Panc1 (cell line): Measurements from ENCODE around the gene KRTAP10-7. TPM values are rescaled to one million over a fixed set of nuclear protein-coding genes. Genes with fewer than 3 reads are reported as not detected.

Experiments
- ATAC-seq: fragments of 200-7000 bp; cut with Tn5 transposase; 2 replicates; pipeline ENCODE4 v1.9.1; 2020; ENCODE audit warnings: mild to moderate bottlenecking, moderate library complexity
- BruUV-seq: library from RNA; stranded (reverse); fragments of 400-500 nt; replicated peaks from 2 replicates; lab custom pipeline; 2021; lab: Mats Ljungman, UMichigan
- CTCF ChIA-PET: fragments of 300-600 bp; sonication (Branson Sonifier 250); formaldehyde crosslinking; loops from one replicate; lab custom pipeline; 2022; ENCODE audit warnings: antibody characterized with exemption; lab: Charles Lee
- POLR2A ChIA-PET: fragments of 300-600 bp; sonication (Branson Sonifier 250); formaldehyde crosslinking; loops from one replicate; lab custom pipeline; 2022; ENCODE audit warnings: antibody characterized with exemption; lab: Charles Lee
- DNase-seq: peaks from one replicate; pipeline ENCODE4 v3.0.0-alpha.2; 2010; ENCODE audit warnings: low read depth, low spot score
- H3K27ac ChIP-seq: 2 replicates; pipeline ENCODE4 v1.5.1; 2011; ENCODE audit warnings: mild to moderate bottlenecking, low read length, inconsistent platforms
- H3K27me3 ChIP-seq: fragments of 200-500 bp; sonication (Bioruptor generic); 2 replicates; pipeline ENCODE4 v1.6.0; 2014; ENCODE audit warnings: low read length, inconsistent platforms; ENCODE audit not compliant: control insufficient read depth, insufficient read depth
- H3K36me3 ChIP-seq: fragments of 200-500 bp; sonication (Bioruptor generic); 2 replicates; pipeline ENCODE4 v1.5.1; 2014; ENCODE audit warnings: inconsistent platforms, mild to moderate bottlenecking, low read length, moderate library complexity; ENCODE audit not compliant: control insufficient read depth, insufficient read depth
- H3K4me1 ChIP-seq: 2 replicates; pipeline ENCODE4 v1.5.1; 2011; ENCODE audit warnings: inconsistent platforms, mild to moderate bottlenecking, low read length, moderate library complexity; ENCODE audit not compliant: control insufficient read depth, insufficient read depth
- H3K4me3 ChIP-seq, 2 experiments: 2 replicates each; pipeline ENCODE4 v1.5.1; 2011 to 2012; ENCODE audit warnings: low read depth in 2 of 2, low read length in 2 of 2, mild to moderate bottlenecking in 2 of 2, inconsistent platforms in 1 of 2, moderate library complexity in 1 of 2
- H3K9me3 ChIP-seq: fragments of 200-500 bp; sonication (Bioruptor generic); 2 replicates; pipeline ENCODE4 v1.5.1; 2014; ENCODE audit warnings: low read depth, mild to moderate bottlenecking, inconsistent platforms, low read length, moderate library complexity; ENCODE audit not compliant: control insufficient read depth, insufficient read depth
- POLR2AphosphoS5 ChIP-seq: IDR thresholded peaks from 2 replicates; pipeline ENCODE4 v1.6.1; 2012; ENCODE audit warnings: mild to moderate bottlenecking, low read depth, low read length, moderate library complexity
- REST ChIP-seq, 2 experiments: IDR thresholded peaks; 2 replicates each; pipeline ENCODE4 v1.6.1; 2011 to 2012; ENCODE audit warnings: low read depth in 2 of 2, control low read depth in 1 of 2, low read length in 1 of 2, mild to moderate bottlenecking in 1 of 2, moderate library complexity in 1 of 2; ENCODE audit not compliant: insufficient read depth in 1 of 2
- SIN3A ChIP-seq: IDR thresholded peaks from 2 replicates; pipeline ENCODE4 v1.6.1; 2012; ENCODE audit warnings: low read depth, mild to moderate bottlenecking, low read length, moderate library complexity, borderline replicate concordance; ENCODE audit not compliant: insufficient read depth
- TCF7L2 ChIP-seq: IDR thresholded peaks from 2 replicates; pipeline ENCODE4 v1.6.1; 2011; ENCODE audit warnings: mild to moderate bottlenecking, low read depth, low read length, inconsistent platforms
- in situ Hi-C: cut with HindIII; loops from 2 replicates; pipeline ENCODE4 v1.10.0; 2016; ENCODE audit warnings: low sequenced_read_pairs, low pct_unique_long_range_greater_than_20kb
- intact Hi-C: fragments of 100-400 bp; cut with micrococcal nuclease; formaldehyde crosslinking; loops from one replicate; pipeline ENCODE4 v1.10.0; 2022; ENCODE audit not compliant: unreplicated experiment
- total RNA-seq: library from RNA; stranded (reverse); gene quantifications from one replicate; pipeline ENCODE4 v1.2.1, GENCODE V29; 2021; ENCODE audit not compliant: unreplicated experiment
- TF ChIP-seq, protein P1 (sequence below): fragments of 450-650 bp; IDR thresholded peaks from 2 replicates; pipeline ENCODE4 v1.5.1; 2017; ENCODE audit warnings: mild to moderate bottlenecking

KRTAP10-7 gene
- total RNA-seq, 1 experiment from 2014 or later, result not detected

DNA sequence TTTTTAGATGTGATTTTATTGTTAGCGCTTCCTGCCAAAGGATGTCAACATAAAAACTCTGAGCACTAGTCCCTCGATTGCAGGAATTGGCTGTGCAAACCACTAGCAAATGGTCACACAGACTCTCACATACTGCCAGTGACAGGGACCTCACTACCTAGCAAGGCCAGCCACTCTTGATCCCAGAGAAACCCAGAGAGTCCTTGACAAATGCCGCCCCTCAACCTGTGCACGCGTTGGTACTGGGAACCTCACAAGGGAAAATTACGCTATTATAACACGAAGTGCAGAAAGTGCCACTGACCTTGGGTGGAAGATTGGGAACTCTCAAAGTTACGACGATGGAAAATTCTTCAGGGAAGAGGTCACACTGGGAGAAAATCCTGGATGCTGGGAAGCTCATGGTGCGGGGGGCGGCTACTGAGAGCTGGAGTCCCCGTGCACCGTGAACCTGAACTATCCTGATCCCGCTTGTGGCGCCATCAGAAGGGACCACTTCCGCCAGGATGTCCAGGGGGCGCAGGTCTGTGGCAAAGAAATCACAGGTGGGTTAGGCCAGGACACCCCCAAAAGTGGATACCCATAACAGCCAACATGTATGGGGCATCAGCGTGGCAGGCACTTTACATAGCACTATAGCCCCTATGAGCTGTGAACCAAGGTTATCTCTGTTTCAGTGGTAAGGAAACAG is 32.8 kb upstream of the KRTAP10-7 start:
- in situ Hi-C loops, result no loop called here
- DNase-seq, result no peak
- POLR2A ChIA-PET, result no interaction called here
- CTCF ChIA-PET, result no interaction called here
- Histone ChIP-seq H3K27me3 (no peaks in the 10 kb centered on the region), H3K36me3 (no peaks in the 10 kb centered on the region), H3K27ac (no peak overlapping the region), H3K4me1 (no peaks in the 10 kb centered on the region), H3K4me3 (no peak overlapping the region), H3K9me3 (no peaks in the 10 kb centered on the region)
- BruUV-seq, result no TSS peak
- TF ChIP-seq, protein P1, sequence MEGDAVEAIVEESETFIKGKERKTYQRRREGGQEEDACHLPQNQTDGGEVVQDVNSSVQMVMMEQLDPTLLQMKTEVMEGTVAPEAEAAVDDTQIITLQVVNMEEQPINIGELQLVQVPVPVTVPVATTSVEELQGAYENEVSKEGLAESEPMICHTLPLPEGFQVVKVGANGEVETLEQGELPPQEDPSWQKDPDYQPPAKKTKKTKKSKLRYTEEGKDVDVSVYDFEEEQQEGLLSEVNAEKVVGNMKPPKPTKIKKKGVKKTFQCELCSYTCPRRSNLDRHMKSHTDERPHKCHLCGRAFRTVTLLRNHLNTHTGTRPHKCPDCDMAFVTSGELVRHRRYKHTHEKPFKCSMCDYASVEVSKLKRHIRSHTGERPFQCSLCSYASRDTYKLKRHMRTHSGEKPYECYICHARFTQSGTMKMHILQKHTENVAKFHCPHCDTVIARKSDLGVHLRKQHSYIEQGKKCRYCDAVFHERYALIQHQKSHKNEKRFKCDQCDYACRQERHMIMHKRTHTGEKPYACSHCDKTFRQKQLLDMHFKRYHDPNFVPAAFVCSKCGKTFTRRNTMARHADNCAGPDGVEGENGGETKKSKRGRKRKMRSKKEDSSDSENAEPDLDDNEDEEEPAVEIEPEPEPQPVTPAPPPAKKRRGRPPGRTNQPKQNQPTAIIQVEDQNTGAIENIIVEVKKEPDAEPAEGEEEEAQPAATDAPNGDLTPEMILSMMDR, result no peak
- TF ChIP-seq SIN3A (no peak), POLR2AphosphoS5 (no peak), REST (IDR thresholded peaks at IDR 0.05; ENCODE audit: insufficient read depth in 1 of 2, low read depth in 2 of 2, low read length in 1 of 2) (no peak), TCF7L2 (no peak)
- intact Hi-C loops, result no loop called here
- no peak for ATAC-seq

GRCh38 chr21:44568261-44568660 is 32.1 kb upstream of the KRTAP10-7 start:
- ChIA-PET POLR2A (no interaction called here), CTCF (no interaction called here)
- in situ Hi-C loops (no loop called here), intact Hi-C loops (no loop called here)
- BruUV-seq, result no TSS peak
- Histone ChIP-seq H3K27me3 (no peaks in the 10 kb centered on the region), H3K27ac (no peak overlapping the region), H3K36me3 (no peaks in the 10 kb centered on the region), H3K4me3 (no peak overlapping the region), H3K9me3 (no peaks in the 10 kb centered on the region), H3K4me1 (peaks cover 2% of the 10 kb centered on the region; the same call in 1 of the 2 replicates)
- no peak for ATAC-seq
- no peak for DNase-seq
- no peak for TF ChIP-seq SIN3A
- TF ChIP-seq, protein P1, result no peak
- no peak for TF ChIP-seq REST (IDR thresholded peaks at IDR 0.05; ENCODE audit: insufficient read depth in 1 of 2, low read depth in 2 of 2, low read length in 1 of 2)
- TF ChIP-seq POLR2AphosphoS5, result no peak
- TF ChIP-seq TCF7L2, result no peak
